OCI-LY7 (cell line): Measurements from ENCODE around the gene MIP. TPM values are rescaled to one million over a fixed set of nuclear protein-coding genes. Genes with fewer than 3 reads are reported as not detected.

Experiments
- BruUV-seq: library from RNA; stranded (reverse); fragments of 400-500 nt; replicated peaks from 2 replicates; lab custom pipeline; 2021; lab: Mats Ljungman, UMichigan
- CTCF ChIA-PET: fragments of 300-600 bp; sonication (Branson Sonifier 250); formaldehyde crosslinking; loops from one replicate; lab custom pipeline; 2022; ENCODE audit warnings: antibody characterized with exemption; ENCODE audit not compliant: unreplicated experiment; lab: Charles Lee
- POLR2A ChIA-PET: fragments of 300-600 bp; sonication (Branson Sonifier 250); formaldehyde crosslinking; loops from one replicate; lab custom pipeline; 2022; ENCODE audit warnings: antibody characterized with exemption; lab: Charles Lee
- DNase-seq: peaks from one replicate; pipeline ENCODE4 v3.0.0-alpha.2; 2015; ENCODE audit warnings: low spot score
- H2AFZ ChIP-seq: fragments of 200-600 bp; sonication (generic), shearing (Covaris generic); 2 replicates; pipeline ENCODE4 v1.6.1; 2014; ENCODE audit warnings: mild to moderate bottlenecking, antibody characterized with exemption, low read length, moderate library complexity
- H3K27ac ChIP-seq: fragments of 200-600 bp; sonication (generic); 2 replicates; pipeline ENCODE4 v1.5.1; 2014; ENCODE audit warnings: mixed run types, low read depth, mild to moderate bottlenecking, moderate library complexity, low read length, inconsistent platforms; ENCODE audit not compliant: poor library complexity, severe bottlenecking
- H3K36me3 ChIP-seq: fragments of 200-600 bp; sonication (generic); 2 replicates; pipeline ENCODE4 v1.6.1; 2014; ENCODE audit warnings: mild to moderate bottlenecking, antibody characterized with exemption, low read length, moderate library complexity, mixed read lengths; ENCODE audit not compliant: insufficient read depth
- H3K4me1 ChIP-seq: fragments of 200-600 bp; sonication (generic); 2 replicates; pipeline ENCODE4 v1.5.1; 2014; ENCODE audit warnings: mild to moderate bottlenecking, low read length; ENCODE audit not compliant: insufficient read depth, poor library complexity, severe bottlenecking
- H3K4me2 ChIP-seq: fragments of 200-600 bp; sonication (generic); 2 replicates; pipeline ENCODE4 v1.6.1; 2014; ENCODE audit warnings: mild to moderate bottlenecking, low read length
- H3K4me3 ChIP-seq: fragments of 200-600 bp; sonication (generic); 2 replicates; pipeline ENCODE4 v1.5.1; 2014; ENCODE audit warnings: mild to moderate bottlenecking, low read depth, low read length; ENCODE audit not compliant: poor library complexity, severe bottlenecking
- H3K79me2 ChIP-seq: fragments of 200-600 bp; sonication (generic); 2 replicates; pipeline ENCODE4 v1.6.1; 2016; ENCODE audit warnings: low read depth, mild to moderate bottlenecking, low read length, moderate library complexity, mixed read lengths; ENCODE audit not compliant: insufficient read depth
- H3K9me2 ChIP-seq: fragments of 200-600 bp; sonication (generic); 2 replicates; pipeline ENCODE4 v1.6.1; 2016; ENCODE audit warnings: mild to moderate bottlenecking, low read length, mixed read lengths; ENCODE audit not compliant: insufficient read depth
- H3K9me3 ChIP-seq: fragments of 200-600 bp; sonication (generic); 2 replicates; pipeline ENCODE4 v1.6.1; 2014; ENCODE audit warnings: mild to moderate bottlenecking, mixed run types, low read length, mixed read lengths
- H4K20me1 ChIP-seq: fragments of 200-600 bp; sonication (generic); 2 replicates; pipeline ENCODE4 v1.6.1; 2014; ENCODE audit warnings: mild to moderate bottlenecking, antibody characterized with exemption, low read length, moderate library complexity, mixed read lengths; ENCODE audit not compliant: insufficient read depth
- CTCF ChIP-seq: fragments of 200-600 bp; sonication (generic); conservative IDR thresholded peaks from 2 replicates; pipeline ENCODE4 v1.5.1; 2014; ENCODE audit warnings: mild to moderate bottlenecking, antibody characterized with exemption, low read length, moderate library complexity, mixed read lengths
- EZH2phosphoT487 ChIP-seq: fragments of 200-600 bp; sonication (generic); IDR thresholded peaks from 2 replicates; pipeline ENCODE4 v1.6.1; 2018; ENCODE audit warnings: low read depth, borderline replicate concordance, mild to moderate bottlenecking, mixed run types, antibody characterized with exemption, low read length, moderate library complexity, mixed read lengths
- intact Hi-C: fragments of 100-400 bp; cut with micrococcal nuclease; formaldehyde crosslinking; loops from one replicate; pipeline ENCODE4 v1.10.0; 2022; ENCODE audit not compliant: unreplicated experiment
- total RNA-seq, 2 experiments: library from RNA; depleted of rRNA in 1 of 2; stranded (reverse); fragments of >200 nt in 1 of 2; shearing (Covaris generic) in 1 of 2; gene quantifications; 2 replicates each; pipeline ENCODE4 v1.2.3, GENCODE V29; 2014 to 2022

The MIP gene
- total RNA-seq, 2 experiments from 2014 or later: 0.57 TPM; not detected in 1

GRCh38 chr12:56457817-56458216 is 3.4 kb upstream of the MIP start:
- H3K27ac ChIP-seq: no peak overlapping the region
- H3K4me1 ChIP-seq: peaks cover 39% of the 10 kb centered on the region
- TF ChIP-seq CTCF: no peak
- TF ChIP-seq EZH2phosphoT487: no peak
- BruUV-seq: no TSS peak
- no peak overlapping the region for H2AFZ ChIP-seq
- ChIA-PET POLR2A (interaction anchor here (0.7 to 7.4 kb wide), 5 partner anchors 9 to 237 kb away, joined by 4 to 98 read pairs (median 31); partner anchors contain the start of genes CNPY2, IL23A, PAN2 and TIMELESS), CTCF (interaction anchor here (2.6 kb wide), 1 partner anchor 8 kb away, joined by 10 read pairs; the partner anchor contains the start of gene TIMELESS)
- DNase-seq: no peak
- no peaks in the 10 kb centered on the region for H3K79me2 ChIP-seq
- H3K36me3 ChIP-seq: no peaks in the 10 kb centered on the region
- H3K4me3 ChIP-seq: no peak overlapping the region
- no peaks in the 10 kb centered on the region for H3K9me3 ChIP-seq
- no peaks in the 10 kb centered on the region for H4K20me1 ChIP-seq
- no peaks in the 10 kb centered on the region for H3K9me2 ChIP-seq
- no peak overlapping the region for H3K4me2 ChIP-seq
- intact Hi-C loops: no loop called here

- POLR2A ChIA-PET: interaction anchor here (0.6 to 7.5 kb wide), 9 partner anchors 10 to 172 kb away, joined by 3 to 98 read pairs (median 3); no protein-coding TSS in a partner anchor
- no peak overlapping the region for H3K27ac ChIP-seq
- H4K20me1 ChIP-seq: no peaks in the 10 kb centered on the region
- peaks cover 13% of the 10 kb centered on the region for H3K36me3 ChIP-seq
- no peaks in the 10 kb centered on the region for H3K9me3 ChIP-seq
- H3K4me3 ChIP-seq: no peak overlapping the region
- no peaks in the 10 kb centered on the region for H3K9me2 ChIP-seq
- intact Hi-C loops: no loop called here
- H2AFZ ChIP-seq: no peak overlapping the region
- BruUV-seq: no TSS peak
- peaks cover 25% of the 10 kb centered on the region for H3K4me1 ChIP-seq
- CTCF ChIA-PET: no interaction called here
- H3K4me2 ChIP-seq: no peak overlapping the region
- TF ChIP-seq EZH2phosphoT487: no peak
- no peak for TF ChIP-seq CTCF
- DNase-seq: no peak
- peaks cover 24% of the 10 kb centered on the region; the same call in 1 of the 2 replicates for H3K79me2 ChIP-seq
These were observed 3.3 kb downstream of the MIP start for GRCh38 chr12:56451147-56451546.

- Histone ChIP-seq H4K20me1 (no peaks in the 10 kb centered on the region), H3K4me3 (peak overlapping the region; percentile 88), H3K27ac (peak overlapping the region; percentile 90), H2AFZ (peak overlapping the region; percentile 15; the same call in 1 of the 2 replicates), H3K9me2 (no peaks in the 10 kb centered on the region), H3K79me2 (peaks cover 30% of the 10 kb centered on the region; the same call in 1 of the 2 replicates), H3K9me3 (no peaks in the 10 kb centered on the region), H3K36me3 (peaks cover 20% of the 10 kb centered on the region), H3K4me2 (peak overlapping the region; percentile 77), H3K4me1 (peaks cover 25% of the 10 kb centered on the region)
- ChIA-PET CTCF (interaction anchor here (1.2 to 1.4 kb wide), 2 partner anchors 9 to 14 kb away, joined by 3 to 10 read pairs; no protein-coding TSS in a partner anchor), POLR2A (interaction anchor here (0.6 to 7.5 kb wide), 16 partner anchors 9 to 734 kb away, joined by 3 to 98 read pairs (median 4); partner anchors contain the start of genes PAN2 and STAT2)
- TF ChIP-seq CTCF (no peak), EZH2phosphoT487 (no peak)
- no TSS peak for BruUV-seq
- DNase-seq: no peak
- intact Hi-C loops: no loop called here
These were observed 4.2 kb downstream of the MIP start for GRCh38 chr12:56450241-56450640.
